Tibial nerve (tissue), 4 donors: Measurements from ENCODE around the gene P4HA1. TPM values are rescaled to one million over a fixed set of nuclear protein-coding genes. Genes with fewer than 3 reads are reported as not detected.

ENCODE experiments used
- DNase-seq, 2 donors: peaks; one replicate each; pipeline ENCODE4 v3.0.0-alpha.2; 2019; ENCODE audit warnings: low spot score in 2 of 2
- H3K27ac ChIP-seq, 4 donors: fragments of 200-600 bp; sonication (generic) in 3 of 4; one replicate each; pipeline ENCODE4 v1.5.1; 2017 to 2019; ENCODE audit warnings: mild to moderate bottlenecking in 1 of 4
- H3K27me3 ChIP-seq, 2 donors: fragments of 200-600 bp; sonication (generic) in 1 of 2; one replicate each; pipeline versions ENCODE4 v1.5.1 to v1.6.0; 2017 to 2019
- H3K36me3 ChIP-seq, 3 donors: fragments of 200-600 bp; sonication (generic); one replicate each; pipeline ENCODE4 v1.5.1; 2018 to 2019
- H3K4me1 ChIP-seq, 4 donors: fragments of 200-600 bp; sonication (generic) in 3 of 4; one replicate each; pipeline ENCODE4 v1.5.1; 2017 to 2019
- H3K4me3 ChIP-seq, 4 donors: fragments of 200-600 bp; sonication (generic) in 3 of 4; one replicate each; pipeline ENCODE4 v1.5.1; 2017 to 2019; ENCODE audit warnings: mild to moderate bottlenecking in 1 of 4, moderate library complexity in 1 of 4
- H3K9me3 ChIP-seq, 4 donors: fragments of 200-600 bp; sonication (generic) in 3 of 4; one replicate each; pipeline ENCODE4 v1.5.1; 2017 to 2019
- EP300 ChIP-seq, 2 donors: sonication (generic); formaldehyde crosslinking; IDR thresholded peaks; one replicate each; pipeline ENCODE4 v1.6.1; 2017; ENCODE audit warnings: antibody characterized with exemption in 2 of 2, mild to moderate bottlenecking in 1 of 2
- POLR2A ChIP-seq, 2 donors: fragments of 450-650 bp; IDR thresholded peaks; one replicate each; pipeline ENCODE4 v1.6.1; 2017; ENCODE audit warnings: antibody characterized with exemption in 2 of 2, mild to moderate bottlenecking in 2 of 2, moderate library complexity in 2 of 2
- WGBS, 2 donors: methylation state at CpG; one replicate each; pipeline ENCODE4 v1.1.5; 2018; 5-methylcytosine and 5-hydroxymethylcytosine counted together
- total RNA-seq, 4 donors: library from RNA; depleted of rRNA; stranded (reverse); fragments of >200 nt; gene quantifications; one replicate each; pipeline ENCODE4 v1.1.0, GENCODE V29; 2016
- TF ChIP-seq, protein P1 (sequence below), 5 experiments: fragments of 200-600 bp in 3 of 5; fragments of 450-650 bp in 2 of 5; sonication (generic) in 3 of 5; IDR thresholded peaks; one replicate each; pipeline ENCODE4 v1.5.1; 2016 to 2019; ENCODE audit warnings: antibody characterized with exemption in 5 of 5, mild to moderate bottlenecking in 3 of 5, moderate library complexity in 2 of 5

P4HA1 gene
- total RNA-seq, 4 donors from 2014 or later: 24.9 to 40.0 (median 30.1) TPM

DNA sequence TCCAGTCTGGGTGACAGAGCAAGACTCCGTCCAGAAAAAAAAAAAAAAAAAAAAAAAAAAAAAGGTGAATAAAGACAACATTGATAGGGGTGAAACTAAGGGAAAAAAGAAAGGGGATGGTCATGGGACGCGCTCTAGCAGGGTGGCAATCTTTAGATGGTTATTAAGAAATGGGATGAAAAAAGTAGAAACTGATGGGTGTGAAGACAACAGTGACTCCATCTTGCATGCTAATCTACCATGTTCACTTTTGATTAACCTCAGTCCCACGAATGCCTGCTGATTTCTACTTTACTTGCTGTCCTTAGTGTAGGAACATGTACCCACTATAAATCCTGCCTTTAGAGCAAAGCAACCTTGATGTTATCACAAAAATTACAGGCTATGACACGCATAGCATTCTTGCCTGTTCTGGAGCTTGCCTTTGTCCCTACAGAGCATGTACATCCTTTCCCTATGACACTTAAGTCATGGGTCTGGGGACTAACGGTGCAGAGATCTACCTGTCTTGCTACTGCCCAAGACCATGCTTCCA is 38.5 kb downstream of the P4HA1 start:
- TF ChIP-seq POLR2A (IDR thresholded peaks at IDR 0.05) (no peak), EP300 (IDR thresholded peaks at IDR 0.05) (no peak)
- TF ChIP-seq, protein P1, sequence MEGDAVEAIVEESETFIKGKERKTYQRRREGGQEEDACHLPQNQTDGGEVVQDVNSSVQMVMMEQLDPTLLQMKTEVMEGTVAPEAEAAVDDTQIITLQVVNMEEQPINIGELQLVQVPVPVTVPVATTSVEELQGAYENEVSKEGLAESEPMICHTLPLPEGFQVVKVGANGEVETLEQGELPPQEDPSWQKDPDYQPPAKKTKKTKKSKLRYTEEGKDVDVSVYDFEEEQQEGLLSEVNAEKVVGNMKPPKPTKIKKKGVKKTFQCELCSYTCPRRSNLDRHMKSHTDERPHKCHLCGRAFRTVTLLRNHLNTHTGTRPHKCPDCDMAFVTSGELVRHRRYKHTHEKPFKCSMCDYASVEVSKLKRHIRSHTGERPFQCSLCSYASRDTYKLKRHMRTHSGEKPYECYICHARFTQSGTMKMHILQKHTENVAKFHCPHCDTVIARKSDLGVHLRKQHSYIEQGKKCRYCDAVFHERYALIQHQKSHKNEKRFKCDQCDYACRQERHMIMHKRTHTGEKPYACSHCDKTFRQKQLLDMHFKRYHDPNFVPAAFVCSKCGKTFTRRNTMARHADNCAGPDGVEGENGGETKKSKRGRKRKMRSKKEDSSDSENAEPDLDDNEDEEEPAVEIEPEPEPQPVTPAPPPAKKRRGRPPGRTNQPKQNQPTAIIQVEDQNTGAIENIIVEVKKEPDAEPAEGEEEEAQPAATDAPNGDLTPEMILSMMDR (IDR thresholded peaks at IDR 0.05): no peak
- Histone ChIP-seq H3K27ac (no peak overlapping the region), H3K9me3 (no peaks in the 10 kb centered on the region), H3K27me3 (no peaks in the 10 kb centered on the region), H3K36me3 (peaks cover 0 to 32% (median 0%) of the 10 kb centered on the region in 3 donors), H3K4me3 (no peak overlapping the region), H3K4me1 (no peaks in the 10 kb centered on the region)
- 94 to 97% methylated on average over 6 of the region's 6 CpGs for WGBS, 2 donors
- DNase-seq: no peak

DNA sequence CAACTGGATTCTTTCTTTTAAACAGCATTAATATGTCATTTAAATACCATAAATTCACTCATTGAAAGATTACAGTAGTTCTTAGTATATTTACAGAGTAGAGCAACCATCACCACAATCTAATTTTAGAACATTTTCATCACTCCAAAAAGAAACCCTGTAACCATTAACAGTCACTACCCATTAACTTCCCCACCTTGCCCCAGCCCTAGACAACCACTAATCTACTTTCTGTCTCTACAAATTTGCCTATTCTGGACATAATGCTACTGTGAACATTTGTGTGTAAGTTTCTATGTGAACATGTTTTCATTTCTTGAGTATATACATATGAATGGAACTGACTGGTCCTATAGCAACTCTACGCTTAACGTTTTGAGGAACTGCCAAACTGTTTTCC is 42.4 kb downstream of the P4HA1 start:
- no peaks in the 10 kb centered on the region for H3K27me3 ChIP-seq
- H3K4me1 ChIP-seq: no peaks in the 10 kb centered on the region
- H3K36me3 ChIP-seq: peaks cover 0 to 59% (median 10%) of the 10 kb centered on the region in 3 donors
- H3K4me3 ChIP-seq: no peak overlapping the region
- 89 to 92% methylated on average over 2 of the region's 2 CpGs for WGBS, 2 donors
- no peak overlapping the region for H3K27ac ChIP-seq
- TF ChIP-seq EP300 (IDR thresholded peaks at IDR 0.05) (no peak), POLR2A (IDR thresholded peaks at IDR 0.05) (no peak)
- TF ChIP-seq, protein P1 (IDR thresholded peaks at IDR 0.05): no peak
- no peak for DNase-seq
- no peaks in the 10 kb centered on the region for H3K9me3 ChIP-seq

DNA sequence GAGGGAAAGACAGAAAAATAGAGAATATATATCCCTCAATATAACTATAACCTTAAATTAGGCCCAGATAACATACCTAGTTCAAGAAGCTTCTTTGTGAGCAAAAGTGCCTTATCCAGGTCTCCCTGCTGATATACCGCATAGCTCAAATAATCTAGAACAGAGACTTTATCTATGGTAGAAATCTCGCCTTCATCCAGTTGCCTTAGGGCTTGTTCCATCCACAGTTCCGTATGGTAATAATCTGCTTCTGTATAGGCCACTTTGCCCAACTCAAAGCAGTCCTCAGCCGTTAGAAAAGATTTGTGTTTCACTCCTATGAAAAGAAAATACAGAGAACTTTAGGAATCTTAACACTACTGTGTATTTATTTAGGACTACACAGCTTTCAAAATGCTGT is 43.4 kb downstream of the P4HA1 start:
- H3K9me3 ChIP-seq: no peaks in the 10 kb centered on the region
- no peak for DNase-seq
- H3K4me3 ChIP-seq: no peak overlapping the region
- H3K27ac ChIP-seq: no peak overlapping the region
- TF ChIP-seq POLR2A (IDR thresholded peaks at IDR 0.05) (no peak), EP300 (IDR thresholded peaks at IDR 0.05) (no peak)
- TF ChIP-seq, protein P1 (IDR thresholded peaks at IDR 0.05): no peak
- H3K4me1 ChIP-seq: no peaks in the 10 kb centered on the region
- H3K36me3 ChIP-seq: peaks cover 0 to 69% (median 10%) of the 10 kb centered on the region in 3 donors
- 73 to 81% methylated on average over 4 of the region's 4 CpGs for WGBS, 2 donors
- H3K27me3 ChIP-seq: no peaks in the 10 kb centered on the region

DNA sequence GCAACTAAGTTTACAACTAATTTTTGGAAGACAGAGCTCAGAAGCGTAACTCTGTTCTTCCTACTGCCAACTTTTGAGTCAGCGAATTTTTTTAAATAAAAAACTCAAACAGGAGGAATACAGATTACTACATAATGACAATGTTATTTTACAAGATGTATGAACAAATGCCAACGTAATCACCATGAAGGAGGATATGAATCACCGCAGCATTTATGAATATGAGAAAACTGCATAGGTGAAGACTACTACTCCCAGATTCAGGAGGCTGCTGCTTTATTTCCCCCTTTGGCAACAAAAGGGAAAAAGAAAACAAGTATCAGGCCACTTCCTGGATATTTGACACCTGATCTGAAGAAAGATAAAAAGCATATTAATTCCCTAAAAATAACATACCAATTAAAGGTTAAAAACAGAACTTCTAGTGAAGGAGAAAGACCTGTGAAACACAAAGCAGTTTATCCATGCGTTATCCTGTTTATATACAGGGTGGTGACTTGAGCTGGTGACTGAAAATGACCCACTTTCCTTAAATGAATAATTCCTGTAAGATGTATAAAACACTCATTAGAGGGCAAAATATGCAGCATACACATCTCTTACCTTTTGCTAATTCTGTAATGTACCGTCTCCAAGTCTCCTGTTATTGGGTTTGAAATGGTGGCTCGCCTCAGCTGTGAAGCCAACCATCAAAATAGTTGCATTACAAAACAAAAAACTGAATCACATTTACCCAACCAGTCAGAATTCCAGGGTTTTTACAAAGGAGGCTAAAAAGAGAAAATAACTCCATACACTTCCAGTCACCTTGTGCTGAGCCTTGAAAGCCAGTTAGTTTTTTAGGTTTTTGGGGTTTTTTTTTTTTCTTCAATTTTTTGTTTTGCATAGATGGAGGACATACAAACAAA is 52.0 kb downstream of the P4HA1 start:
- no peak overlapping the region for H3K4me3 ChIP-seq
- peak overlapping the region in 3 of 4 donors; percentile 27 to 46 (median 41) for H3K27ac ChIP-seq
- DNase-seq: no peak
- peaks cover 0 to 45% (median 6%) of the 10 kb centered on the region in 3 donors for H3K36me3 ChIP-seq
- H3K9me3 ChIP-seq: no peaks in the 10 kb centered on the region
- WGBS, 2 donors: 57 to 60% methylated on average over 7 of the region's 7 CpGs
- TF ChIP-seq EP300 (IDR thresholded peaks at IDR 0.05): peak in 1 of 2 donors; percentile 23
- TF ChIP-seq, protein P1 (IDR thresholded peaks at IDR 0.05): no peak
- TF ChIP-seq POLR2A (IDR thresholded peaks at IDR 0.05): no peak
- peaks cover 0 to 21% (median 4%) of the 10 kb centered on the region in 4 donors for H3K4me1 ChIP-seq
- no peaks in the 10 kb centered on the region for H3K27me3 ChIP-seq
